NB4 (cell line): Measurements from ENCODE around the gene DISP1.

Experiments
- DNase-seq: peaks from one replicate; pipeline ENCODE4 v3.0.0; 2010; ENCODE audit warnings: low read depth
- H3K4me3 ChIP-seq: one replicate; pipeline ENCODE4 v1.5.1; 2011; ENCODE audit warnings: mild to moderate bottlenecking, low read depth, low read length, moderate library complexity
- CTCF ChIP-seq: IDR thresholded peaks from one replicate; pipeline ENCODE4 v1.5.1; 2012; ENCODE audit warnings: low read depth, low read length
- MYC ChIP-seq: IDR thresholded peaks from 2 replicates; pipeline ENCODE4 v1.6.1; 2011; ENCODE audit warnings: low read depth, low read length
- POLR2A ChIP-seq: IDR thresholded peaks from 2 replicates; pipeline ENCODE4 v1.6.1; 2011; ENCODE audit warnings: mild to moderate bottlenecking; ENCODE audit not compliant: insufficient read length; ENCODE audit errors: extremely low read depth
- TF ChIP-seq, protein P1 (sequence below): IDR thresholded peaks from 2 replicates; pipeline ENCODE4 v1.6.1; 2011; ENCODE audit warnings: low read depth, low read length

Gene DISP1

GRCh38 chr1:222828939-222829338 lies 14.1 kb downstream of the DISP1 start:
- TF ChIP-seq CTCF (no peak), POLR2A (no peak), MYC (no peak)
- TF ChIP-seq, protein P1, sequence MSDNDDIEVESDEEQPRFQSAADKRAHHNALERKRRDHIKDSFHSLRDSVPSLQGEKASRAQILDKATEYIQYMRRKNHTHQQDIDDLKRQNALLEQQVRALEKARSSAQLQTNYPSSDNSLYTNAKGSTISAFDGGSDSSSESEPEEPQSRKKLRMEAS: no peak
- H3K4me3 ChIP-seq: no peak overlapping the region
- DNase-seq: no peak

- H3K4me3 ChIP-seq: no peak overlapping the region
- no peak for TF ChIP-seq POLR2A
- TF ChIP-seq MYC: no peak
- TF ChIP-seq CTCF: no peak
- TF ChIP-seq, protein P1: no peak
- DNase-seq: no peak
Observed at GRCh38 chr1:222829868-222830267, 15.0 kb downstream of the DISP1 start.

GRCh38 chr1:222833356-222833876 lies 18.6 kb downstream of the DISP1 start:
- DNase-seq: no peak
- TF ChIP-seq, protein P1: no peak
- TF ChIP-seq CTCF (no peak), MYC (no peak), POLR2A (no peak)
- no peak overlapping the region for H3K4me3 ChIP-seq

- H3K4me3 ChIP-seq: no peak overlapping the region
- no peak for DNase-seq
- TF ChIP-seq MYC (no peak), POLR2A (no peak), CTCF (no peak)
- TF ChIP-seq, protein P1: no peak
Observed at GRCh38 chr1:222843469-222844410, 28.9 kb downstream of the DISP1 start.

- TF ChIP-seq, protein P1: no peak
- no peak for TF ChIP-seq CTCF
- no peak for TF ChIP-seq POLR2A
- TF ChIP-seq MYC: no peak
- no peak overlapping the region for H3K4me3 ChIP-seq
- DNase-seq: no peak
Observed at GRCh38 chr1:222844411-222844779, 29.6 kb downstream of the DISP1 start.
